ENCODE data around the gene DDX1. TPM values are rescaled to one million over a fixed set of nuclear protein-coding genes. Genes with fewer than 3 reads are reported as not detected.

Gene DDX1
- total and polyA plus RNA-seq, 9 of the 15 experiments (the other 6 are each of a cell fraction or from before 2014, with no cell fraction given): 116 to 277 (median 232) TPM

GRCh38 chr2:15584767-15585469, 6.8 kb upstream of the DDX1 start:
- POLR2A ChIA-PET: interaction anchor here (1.0 to 1.2 kb wide), 2 partner anchors 80 to 100 kb away, joined by 3 read pairs; no protein-coding TSS in a partner anchor
- no peak for TF ChIP-seq CREB1 (IDR thresholded peaks at IDR 0.05)
- peak; percentile 30; the same call in 1 of the 2 replicates for TF ChIP-seq CREB1 (CRISPR knock-in tag; IDR thresholded peaks at IDR 0.05)
- no peak for TF ChIP-seq KLF1 (tag; IDR thresholded peaks at IDR 0.05)
- no peak for TF ChIP-seq HDGF (IDR thresholded peaks at IDR 0.05)
- no peak for TF ChIP-seq CAMTA2 (CRISPR knock-in tag; conservative IDR thresholded peaks at IDR 0.05)
- TF ChIP-seq MNT (conservative IDR thresholded peaks at IDR 0.05): no peak
- peak; percentile 79 for TF ChIP-seq ATF3 (IDR thresholded peaks at IDR 0.05)
- TF ChIP-seq ATF3 (CRISPR knock-in tag; conservative IDR thresholded peaks at IDR 0.05): no peak
- no peak for TF ChIP-seq KLF13 (tag; IDR thresholded peaks at IDR 0.05; ENCODE audit: borderline replicate concordance, low read depth)
- TF ChIP-seq MCM5 (IDR thresholded peaks at IDR 0.05; ENCODE audit: low read depth): no peak
- TF ChIP-seq ZBTB33 (CRISPR knock-in tag; IDR thresholded peaks at IDR 0.05): no peak
- no peak for TF ChIP-seq RFX1 (IDR thresholded peaks at IDR 0.05)
- TF ChIP-seq CBX1 (IDR thresholded peaks at IDR 0.05; ENCODE audit: low read depth): no peak
- TF ChIP-seq ZNF57 (CRISPR knock-in tag; IDR thresholded peaks at IDR 0.05): no peak
- 0 out of 2 replicates have a peak, but pooled peaks have one; percentile 27 for TF ChIP-seq PKNOX1 (IDR thresholded peaks at IDR 0.05)
- no peak for TF ChIP-seq ZNF197 (CRISPR knock-in tag; IDR thresholded peaks at IDR 0.05; ENCODE audit: low read depth)

More at GRCh38 chr2:15584767-15585469, 6.8 kb upstream of the DDX1 start:
- in situ Hi-C loops (cut with MboI) (loop anchor here (25.0 kb wide), 1 partner anchor 673 kb away; no protein-coding TSS in a partner anchor), intact Hi-C loops (cut with micrococcal nuclease) (loop anchor here (5.0 to 10.0 kb wide), 2 partner anchors 420 to 683 kb away; no protein-coding TSS in a partner anchor)
- Histone ChIP-seq H3K36me3 (ENCODE audit: control insufficient read depth, insufficient read depth, low read length) (no peaks in the 10 kb centered on the region), H3K9me3 (replicated peaks; ENCODE audit: control insufficient read depth, insufficient read depth, low read depth, low read length) (no peaks in the 10 kb centered on the region), H3K27me3 (ENCODE audit: control insufficient read depth in 2 of 2, insufficient read depth in 2 of 2, low read length in 2 of 2) (no peaks in the 10 kb centered on the region), H3K9ac (ENCODE audit: insufficient read depth in 1 of 2, low read depth in 2 of 2, low read length in 2 of 2) (no peak overlapping the region), H3K27ac (ENCODE audit: extremely low read depth, low read depth, low read length) (peak overlapping the region; percentile 8; the same call in 1 of the 3 replicates), H2AFZ (ENCODE audit: low read depth, low read length) (peak overlapping the region; percentile 7; the same call in 1 of the 2 replicates), H3K4me3 (no peak overlapping the region), H3K9me1 (ENCODE audit: control insufficient read depth, insufficient read depth, low read length) (no peaks in the 10 kb centered on the region), H4K20me1 (replicated peaks; ENCODE audit: control insufficient read depth, insufficient read depth, low read length) (no peaks in the 10 kb centered on the region), H3K4me1 (replicated peaks in 1 of 2; ENCODE audit: control insufficient read depth in 2 of 2, insufficient read depth in 2 of 2, low read length in 2 of 2) (no peaks in the 10 kb centered on the region; a peak in 2 of 5 replicates), H3K79me2 (ENCODE audit: control insufficient read depth, insufficient read depth, low read length) (peaks cover 1% of the 10 kb centered on the region; the same call in 1 of the 3 replicates), H3K4me2 (ENCODE audit: insufficient read depth, low read length) (no peak overlapping the region)
- no peak for DNase-seq (ENCODE audit: extremely low read depth in 1 of 4, low spot score in 3 of 4)
- CTCF ChIA-PET (ENCODE audit: low intra/inter-chr PET ratio): no interaction called here
- WGBS (ENCODE audit: insufficient coverage, low coverage, missing lambda C conversion rate): 35% methylated on average over 2 of the region's 2 CpGs
- ATAC-seq: peak; percentile 20; the same call in 2 of the 3 replicates
- BruUV-seq (replicated peaks): no TSS peak
- no peak for FAIRE-seq

Measured in K562 (cell line).